ENCODE results near the gene WDR1. TPM values are rescaled to one million over a fixed set of nuclear protein-coding genes. Genes with fewer than 3 reads are reported as not detected.
A peak's percentile ranks its signal among the peaks of the same experiment; 100 is the strongest.

The WDR1 gene
- total and polyA plus RNA-seq, 11 donors = 76.1 to 299 (median 185) TPM

DNA sequence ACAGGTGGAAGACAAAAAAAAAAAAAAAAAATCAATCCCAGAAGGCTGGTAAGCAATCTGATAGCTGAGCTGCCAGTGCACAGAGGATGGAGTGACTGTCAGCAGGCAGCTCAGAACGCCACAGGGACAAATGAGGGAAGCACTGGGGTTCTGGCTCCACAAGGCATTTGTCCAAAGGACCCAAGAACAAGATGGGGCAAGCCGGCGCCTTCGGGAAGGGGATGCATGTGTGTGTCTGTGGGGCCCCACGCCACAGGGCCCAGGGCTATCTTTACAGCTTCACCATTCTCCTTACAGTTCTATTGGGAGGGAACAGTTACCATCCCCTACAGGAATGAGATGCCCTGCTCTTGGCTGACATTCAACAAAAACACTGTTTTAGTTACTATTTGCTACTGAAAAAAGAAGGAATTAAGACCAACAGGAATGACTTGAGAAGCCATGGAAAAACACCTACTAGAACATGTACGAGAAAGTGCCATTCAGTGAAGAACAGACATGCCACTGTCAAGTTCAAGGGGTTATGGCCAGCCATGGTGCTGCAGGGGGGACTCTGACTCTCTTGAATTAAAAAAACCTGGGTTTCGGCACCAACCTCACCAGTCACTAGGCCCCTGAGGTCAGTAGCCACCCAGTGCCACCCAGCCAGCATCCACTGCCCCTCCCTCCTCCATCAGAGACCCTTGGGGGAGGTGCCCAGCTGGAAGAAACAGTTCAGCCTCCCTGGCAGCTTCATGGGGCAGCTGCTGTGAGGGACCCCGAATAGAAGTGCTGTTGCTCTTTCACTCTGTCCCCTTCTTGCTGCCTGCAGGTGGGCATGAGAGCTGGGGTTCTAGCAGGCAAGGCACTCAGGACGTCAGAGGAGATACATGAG is 18.5 kb downstream of the WDR1 start:
- TF ChIP-seq, protein P1, sequence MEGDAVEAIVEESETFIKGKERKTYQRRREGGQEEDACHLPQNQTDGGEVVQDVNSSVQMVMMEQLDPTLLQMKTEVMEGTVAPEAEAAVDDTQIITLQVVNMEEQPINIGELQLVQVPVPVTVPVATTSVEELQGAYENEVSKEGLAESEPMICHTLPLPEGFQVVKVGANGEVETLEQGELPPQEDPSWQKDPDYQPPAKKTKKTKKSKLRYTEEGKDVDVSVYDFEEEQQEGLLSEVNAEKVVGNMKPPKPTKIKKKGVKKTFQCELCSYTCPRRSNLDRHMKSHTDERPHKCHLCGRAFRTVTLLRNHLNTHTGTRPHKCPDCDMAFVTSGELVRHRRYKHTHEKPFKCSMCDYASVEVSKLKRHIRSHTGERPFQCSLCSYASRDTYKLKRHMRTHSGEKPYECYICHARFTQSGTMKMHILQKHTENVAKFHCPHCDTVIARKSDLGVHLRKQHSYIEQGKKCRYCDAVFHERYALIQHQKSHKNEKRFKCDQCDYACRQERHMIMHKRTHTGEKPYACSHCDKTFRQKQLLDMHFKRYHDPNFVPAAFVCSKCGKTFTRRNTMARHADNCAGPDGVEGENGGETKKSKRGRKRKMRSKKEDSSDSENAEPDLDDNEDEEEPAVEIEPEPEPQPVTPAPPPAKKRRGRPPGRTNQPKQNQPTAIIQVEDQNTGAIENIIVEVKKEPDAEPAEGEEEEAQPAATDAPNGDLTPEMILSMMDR (IDR thresholded peaks at IDR 0.05) = no peak
- no peak for TF ChIP-seq POLR2A (IDR thresholded peaks at IDR 0.05)
- Histone ChIP-seq H3K9me3 (no peaks in the 10 kb centered on the region), H3K27ac (peak overlapping the region in 3 of 12 donors; percentile 15 to 92 (median 29)), H3K4me1 (peaks cover 19 to 98% (median 79%) of the 10 kb centered on the region in 12 donors), H3K36me3 (peaks cover 0 to 97% (median 64%) of the 10 kb centered on the region in 9 donors), H3K27me3 (no peaks in the 10 kb centered on the region), H3K4me3 (no peak overlapping the region)
- ATAC-seq (no peak), DNase-seq (no peak)
- WGBS, 4 donors = 90% methylated on average over 8 to 9 of the region's 9 CpGs
- intact Hi-C loops (cut with DNase I) = no loop called here

DNA sequence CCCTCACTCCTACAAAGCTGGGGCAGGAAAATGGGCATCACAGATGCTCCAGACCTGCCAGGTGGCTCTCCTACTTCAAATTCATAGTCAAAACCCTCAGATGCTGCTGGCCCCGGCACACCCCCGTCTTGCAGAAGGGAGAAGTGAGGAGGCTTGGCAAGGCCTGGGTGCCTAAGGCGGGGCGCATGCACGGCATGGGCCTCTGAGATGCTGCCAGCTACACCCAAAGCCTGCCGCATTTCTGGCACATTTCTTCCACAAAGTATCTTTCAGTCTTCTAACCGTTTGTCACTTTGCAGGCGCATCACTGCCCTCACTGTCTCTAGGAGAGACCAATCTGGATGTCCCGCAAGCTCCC is 19.6 kb downstream of the WDR1 start:
- peaks cover 29 to 100% (median 80%) of the 10 kb centered on the region in 12 donors for H3K4me1 ChIP-seq
- ATAC-seq (no peak), DNase-seq (no peak)
- H3K27me3 ChIP-seq = no peaks in the 10 kb centered on the region
- H3K9me3 ChIP-seq = no peaks in the 10 kb centered on the region
- TF ChIP-seq, protein P1 (IDR thresholded peaks at IDR 0.05) = no peak
- TF ChIP-seq POLR2A (IDR thresholded peaks at IDR 0.05) = no peak
- H3K27ac ChIP-seq = peak overlapping the region; percentile 12 to 98 (median 82)
- intact Hi-C loops (cut with DNase I) = no loop called here
- no peak overlapping the region for H3K4me3 ChIP-seq
- peaks cover 0 to 98% (median 64%) of the 10 kb centered on the region in 9 donors for H3K36me3 ChIP-seq
- 72 to 82% (median 76%) methylated on average over 9 of the region's 9 CpGs for WGBS, 4 donors

DNA sequence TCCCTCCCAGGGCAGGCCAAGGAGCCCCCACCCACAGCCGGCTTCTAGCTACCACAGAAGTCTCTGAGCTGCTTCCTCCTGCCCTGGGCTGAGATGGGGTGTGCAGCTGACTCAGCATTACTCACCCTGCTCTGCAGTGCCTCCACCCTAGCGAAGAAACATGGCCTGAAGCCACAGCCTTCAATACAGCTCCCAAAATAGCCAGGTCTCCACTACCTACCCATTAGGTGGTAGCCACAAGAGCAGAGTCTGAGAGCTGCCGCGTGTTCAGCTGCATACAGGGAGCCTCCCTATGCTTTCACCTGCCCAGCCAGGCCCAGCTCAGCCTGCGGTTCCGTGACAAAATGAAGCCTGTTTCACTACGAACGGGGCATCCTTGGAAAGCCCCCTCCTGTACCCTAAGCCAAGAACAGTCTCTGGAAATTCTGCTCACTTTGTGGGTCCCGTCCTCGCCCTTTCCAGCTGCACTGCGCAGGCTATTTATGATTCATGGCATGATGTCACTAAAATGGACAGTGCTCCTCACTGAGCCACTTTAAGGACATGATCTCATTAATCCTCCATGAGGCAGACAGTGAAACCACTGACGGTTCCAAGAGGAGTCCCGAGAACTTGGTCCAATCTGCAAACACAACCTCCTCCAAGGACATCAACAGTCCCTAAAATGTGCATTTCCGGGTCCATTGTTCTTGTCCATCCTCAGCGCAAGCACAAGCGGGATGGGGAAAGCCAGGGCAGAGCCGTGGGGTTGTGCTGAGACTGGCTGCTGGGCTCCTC is 20.2 kb downstream of the WDR1 start:
- Histone ChIP-seq H3K4me1 (peaks cover 29 to 98% (median 80%) of the 10 kb centered on the region in 12 donors), H3K27ac (peak overlapping the region; percentile 42 to 98 (median 82)), H3K27me3 (no peaks in the 10 kb centered on the region), H3K36me3 (peaks cover 1 to 98% (median 70%) of the 10 kb centered on the region in 9 donors), H3K9me3 (no peaks in the 10 kb centered on the region), H3K4me3 (peak overlapping the region in 2 of 12 donors; percentile 9 to 24)
- intact Hi-C loops (cut with DNase I) = no loop called here
- no peak for TF ChIP-seq POLR2A (IDR thresholded peaks at IDR 0.05)
- TF ChIP-seq, protein P1 (IDR thresholded peaks at IDR 0.05) = no peak
- WGBS, 4 donors = 20 to 33% (median 24%) methylated on average over 15 to 17 of the region's 17 CpGs
- ATAC-seq (peak; percentile 70 to 78 (median 75)), DNase-seq (peak; percentile 74 to 84 (median 81))
